H1 (cell line): ENCODE measurements around the gene C2CD4D.

Experiments used
- CBX5 ChIP-seq: fragments of 300-800, 300-1000 bp; sonication (generic); IDR thresholded peaks from 2 replicates; pipeline ENCODE4 v1.7.1; 2016; ENCODE audit warnings: antibody characterized with exemption, low read length, low read depth
- FOSL1 ChIP-seq: IDR thresholded peaks from 2 replicates; pipeline ENCODE4 v1.6.1; 2011; ENCODE audit warnings: mild to moderate bottlenecking, low read depth, low read length, moderate library complexity; ENCODE audit not compliant: insufficient read depth
- POLR2A ChIP-seq, 2 experiments: IDR thresholded peaks; 1 replicate in 1 of 2; 2 replicates in 1 of 2; pipeline ENCODE4 v1.6.1; 2011; ENCODE audit warnings: low read depth in 2 of 2, low read length in 2 of 2, mild to moderate bottlenecking in 2 of 2; ENCODE audit errors: control extremely low read depth in 1 of 2
- RBBP5 ChIP-seq: IDR thresholded peaks from 2 replicates; pipeline ENCODE4 v1.7.1; 2012; ENCODE audit warnings: low read depth, mild to moderate bottlenecking, inconsistent platforms, low read length, moderate library complexity, borderline replicate concordance
- TCF12 ChIP-seq: IDR thresholded peaks from 2 replicates; pipeline ENCODE4 v1.6.1; 2011; ENCODE audit warnings: low read depth, mild to moderate bottlenecking, low read length
- ZNF274 ChIP-seq: IDR thresholded peaks from 2 replicates; pipeline ENCODE4 v1.7.0; 2012; ENCODE audit warnings: low read length, borderline replicate concordance; ENCODE audit errors: extremely low read depth
- TF ChIP-seq, protein P1 (sequence below), 3 experiments: IDR thresholded peaks; 1 replicate in 2 of 3; 2 replicates in 1 of 3; pipeline versions ENCODE4 v1.5.1 to v1.6.1; 2011; ENCODE audit warnings: low read length in 3 of 3, mild to moderate bottlenecking in 3 of 3, inconsistent platforms in 2 of 3, low read depth in 1 of 3, moderate library complexity in 1 of 3; ENCODE audit not compliant: insufficient read depth in 1 of 3; ENCODE audit errors: control extremely low read depth in 1 of 3
- TF ChIP-seq, protein P2 (sequence below): IDR thresholded peaks from 2 replicates; pipeline ENCODE4 v1.6.1; 2012; ENCODE audit warnings: low read length, inconsistent platforms

DNA sequence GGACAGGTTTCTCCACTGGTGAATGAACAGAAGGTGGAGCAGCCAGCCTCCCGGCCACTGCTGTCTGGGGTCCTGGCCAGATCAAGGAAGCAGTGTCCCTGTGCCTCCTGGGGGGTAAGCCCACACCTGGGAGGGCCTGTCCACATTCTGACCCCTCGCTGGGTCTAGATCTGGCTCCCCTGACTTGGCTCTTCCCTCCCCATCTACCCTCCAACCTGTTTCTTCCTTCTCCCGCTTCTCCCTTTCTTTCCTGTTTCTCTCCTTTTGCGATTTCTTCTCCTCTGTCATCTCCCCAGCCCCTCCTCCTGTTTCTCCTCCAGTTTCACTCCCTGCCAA is 8.4 kb downstream of the C2CD4D start:
- TF ChIP-seq, protein P1, sequence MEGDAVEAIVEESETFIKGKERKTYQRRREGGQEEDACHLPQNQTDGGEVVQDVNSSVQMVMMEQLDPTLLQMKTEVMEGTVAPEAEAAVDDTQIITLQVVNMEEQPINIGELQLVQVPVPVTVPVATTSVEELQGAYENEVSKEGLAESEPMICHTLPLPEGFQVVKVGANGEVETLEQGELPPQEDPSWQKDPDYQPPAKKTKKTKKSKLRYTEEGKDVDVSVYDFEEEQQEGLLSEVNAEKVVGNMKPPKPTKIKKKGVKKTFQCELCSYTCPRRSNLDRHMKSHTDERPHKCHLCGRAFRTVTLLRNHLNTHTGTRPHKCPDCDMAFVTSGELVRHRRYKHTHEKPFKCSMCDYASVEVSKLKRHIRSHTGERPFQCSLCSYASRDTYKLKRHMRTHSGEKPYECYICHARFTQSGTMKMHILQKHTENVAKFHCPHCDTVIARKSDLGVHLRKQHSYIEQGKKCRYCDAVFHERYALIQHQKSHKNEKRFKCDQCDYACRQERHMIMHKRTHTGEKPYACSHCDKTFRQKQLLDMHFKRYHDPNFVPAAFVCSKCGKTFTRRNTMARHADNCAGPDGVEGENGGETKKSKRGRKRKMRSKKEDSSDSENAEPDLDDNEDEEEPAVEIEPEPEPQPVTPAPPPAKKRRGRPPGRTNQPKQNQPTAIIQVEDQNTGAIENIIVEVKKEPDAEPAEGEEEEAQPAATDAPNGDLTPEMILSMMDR (IDR thresholded peaks at IDR 0.05; ENCODE audit: control extremely low read depth in 1 of 3, insufficient read depth in 1 of 3, low read depth in 1 of 3, low read length in 3 of 3): no peak
- TF ChIP-seq TCF12 (no peak), RBBP5 (no peak), POLR2A (IDR thresholded peaks at IDR 0.05; ENCODE audit: control extremely low read depth in 1 of 2, low read depth in 2 of 2, low read length in 2 of 2) (no peak), FOSL1 (no peak), CBX5 (no peak), ZNF274 (no peak)
- TF ChIP-seq, protein P2, sequence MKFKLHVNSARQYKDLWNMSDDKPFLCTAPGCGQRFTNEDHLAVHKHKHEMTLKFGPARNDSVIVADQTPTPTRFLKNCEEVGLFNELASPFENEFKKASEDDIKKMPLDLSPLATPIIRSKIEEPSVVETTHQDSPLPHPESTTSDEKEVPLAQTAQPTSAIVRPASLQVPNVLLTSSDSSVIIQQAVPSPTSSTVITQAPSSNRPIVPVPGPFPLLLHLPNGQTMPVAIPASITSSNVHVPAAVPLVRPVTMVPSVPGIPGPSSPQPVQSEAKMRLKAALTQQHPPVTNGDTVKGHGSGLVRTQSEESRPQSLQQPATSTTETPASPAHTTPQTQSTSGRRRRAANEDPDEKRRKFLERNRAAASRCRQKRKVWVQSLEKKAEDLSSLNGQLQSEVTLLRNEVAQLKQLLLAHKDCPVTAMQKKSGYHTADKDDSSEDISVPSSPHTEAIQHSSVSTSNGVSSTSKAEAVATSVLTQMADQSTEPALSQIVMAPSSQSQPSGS: no peak
